Glutamatergic neuron (in vitro differentiated cells): ENCODE data around the gene FBXO5. TPM values are rescaled to one million over a fixed set of nuclear protein-coding genes. Genes with fewer than 3 reads are reported as not detected.

Experiments
- DNase-seq: peaks from one replicate; pipeline ENCODE4 v3.0.0; 2022
- H3K27ac Mint-ChIP-seq: one replicate; pipeline ENCODE4 v1.8.0; 2020; ENCODE audit warnings: mild to moderate bottlenecking, mixed read lengths, inconsistent platforms; ENCODE audit not compliant: unreplicated experiment
- H3K27me3 Mint-ChIP-seq: one replicate; pipeline ENCODE4 v1.8.0; 2020; ENCODE audit warnings: mild to moderate bottlenecking, moderate library complexity, mixed read lengths, inconsistent platforms; ENCODE audit not compliant: unreplicated experiment
- H3K36me3 Mint-ChIP-seq: one replicate; pipeline ENCODE4 v1.8.0; 2020; ENCODE audit warnings: mild to moderate bottlenecking, mixed read lengths, inconsistent platforms; ENCODE audit not compliant: unreplicated experiment
- H3K4me1 Mint-ChIP-seq: one replicate; pipeline ENCODE4 v1.8.0; 2020; ENCODE audit warnings: mild to moderate bottlenecking, low read depth, mixed read lengths, inconsistent platforms; ENCODE audit not compliant: unreplicated experiment
- H3K4me3 Mint-ChIP-seq: one replicate; pipeline ENCODE4 v1.8.0; 2020; ENCODE audit warnings: mild to moderate bottlenecking, mixed read lengths, inconsistent platforms; ENCODE audit not compliant: unreplicated experiment
- H3K9me3 Mint-ChIP-seq: one replicate; pipeline ENCODE4 v1.8.0; 2020; ENCODE audit warnings: mild to moderate bottlenecking, moderate library complexity, mixed read lengths, inconsistent platforms; ENCODE audit not compliant: unreplicated experiment
- CTCF ChIP-seq: fragments of 200-600 bp; sonication (generic); IDR thresholded peaks from one replicate; pipeline ENCODE4 v1.5.0; 2021; ENCODE audit not compliant: partially characterized antibody, unreplicated experiment
- total RNA-seq: library from RNA; stranded (reverse); fragmentation: NEBNext Ultra II Directional; extraction: Animal tissue kit (Norgen Biotek cat#: 25700); gene quantifications from one replicate; pipeline ENCODE4 v1.2.1, GENCODE V29; 2021; ENCODE audit not compliant: unreplicated experiment

Gene FBXO5
- total RNA-seq, 1 donor from 2014 or later, result 6.2 TPM

- H3K27ac Mint-ChIP-seq, result no peak overlapping the region
- no peak overlapping the region for H3K4me3 Mint-ChIP-seq
- DNase-seq, result no peak
- H3K4me1 Mint-ChIP-seq, result no peaks in the 10 kb centered on the region
- no peaks in the 10 kb centered on the region for H3K9me3 Mint-ChIP-seq
- no peaks in the 10 kb centered on the region for H3K27me3 Mint-ChIP-seq
- TF ChIP-seq CTCF, result no peak
- no peaks in the 10 kb centered on the region for H3K36me3 Mint-ChIP-seq
These were observed 40.4 kb downstream of the FBXO5 start for GRCh38 chr6:152942319-152942869.

GRCh38 chr6:152941746-152942145, 41.1 kb downstream of the FBXO5 start:
- Mint-ChIP-seq H3K4me3 (no peak overlapping the region), H3K36me3 (no peaks in the 10 kb centered on the region), H3K9me3 (no peaks in the 10 kb centered on the region), H3K27me3 (no peaks in the 10 kb centered on the region), H3K4me1 (no peaks in the 10 kb centered on the region), H3K27ac (no peak overlapping the region)
- no peak for TF ChIP-seq CTCF
- DNase-seq, result no peak

- Mint-ChIP-seq H3K4me1 (no peaks in the 10 kb centered on the region), H3K36me3 (no peaks in the 10 kb centered on the region), H3K9me3 (peaks cover 1% of the 10 kb centered on the region), H3K27me3 (no peaks in the 10 kb centered on the region), H3K4me3 (no peak overlapping the region), H3K27ac (no peak overlapping the region)
- TF ChIP-seq CTCF, result no peak
- no peak for DNase-seq
These were observed 50.0 kb downstream of the FBXO5 start for GRCh38 chr6:152932865-152933264.

- Mint-ChIP-seq H3K36me3 (no peaks in the 10 kb centered on the region), H3K27ac (no peak overlapping the region), H3K4me1 (no peaks in the 10 kb centered on the region), H3K9me3 (no peaks in the 10 kb centered on the region), H3K4me3 (no peak overlapping the region), H3K27me3 (no peaks in the 10 kb centered on the region)
- TF ChIP-seq CTCF, result no peak
- no peak for DNase-seq
These were observed 60.1 kb downstream of the FBXO5 start for GRCh38 chr6:152922706-152923105.

Other genes with a start within 250 kb of the FBXO5 start
- not detected for gene VIP, start 232.2 kb downstream of the FBXO5 start, total RNA-seq
- gene MTRF1L, start 19.7 kb upstream of the FBXO5 start, total RNA-seq, result 31.4 TPM
- 11.5 TPM for gene RGS17, start 148.2 kb upstream of the FBXO5 start, total RNA-seq